T-helper 2 cell treated with Interferon-gamma antibody and Interleukin-4, amounts not matched to agents 5 μg/mL and 100 μg/mL, for 36 hours (primary cell): ENCODE measurements around the gene ANKRD37.

ENCODE experiments used
- DNase-seq: peaks from one replicate; pipeline ENCODE4 v3.0.0; 2021; ENCODE audit warnings: low spot score
- H3K27ac Mint-ChIP-seq: one replicate; pipeline ENCODE4 v1.8.0; 2021; ENCODE audit warnings: mild to moderate bottlenecking, mixed read lengths
- H3K27me3 Mint-ChIP-seq: one replicate; pipeline ENCODE4 v1.8.0; 2021; ENCODE audit warnings: low read depth, mixed read lengths
- H3K36me3 Mint-ChIP-seq: one replicate; pipeline ENCODE4 v1.8.0; 2021; ENCODE audit warnings: low read depth, mixed read lengths
- H3K4me1 Mint-ChIP-seq: one replicate; pipeline ENCODE4 v1.8.0; 2021; ENCODE audit warnings: low read depth, mixed read lengths
- H3K4me3 Mint-ChIP-seq: one replicate; pipeline ENCODE4 v1.8.0; 2022; ENCODE audit warnings: mild to moderate bottlenecking, moderate library complexity, mixed read lengths
- H3K9me3 Mint-ChIP-seq: one replicate; pipeline ENCODE4 v1.8.0; 2021; ENCODE audit warnings: mixed read lengths

The ANKRD37 gene

GRCh38 chr4:185390941-185391340, 5.7 kb upstream of the ANKRD37 start:
- peaks cover 4% of the 10 kb centered on the region for H3K36me3 Mint-ChIP-seq

GRCh38 chr4:185392156-185392555, 4.5 kb upstream of the ANKRD37 start:
- H3K36me3 Mint-ChIP-seq = peaks cover 5% of the 10 kb centered on the region
- no peaks in the 10 kb centered on the region for H3K9me3 Mint-ChIP-seq
- no peak overlapping the region for H3K27ac Mint-ChIP-seq
- H3K4me3 Mint-ChIP-seq = no peak overlapping the region
- H3K4me1 Mint-ChIP-seq = peaks cover 18% of the 10 kb centered on the region
- DNase-seq = no peak
- H3K27me3 Mint-ChIP-seq = no peaks in the 10 kb centered on the region

More at GRCh38 chr4:185390941-185391340, 5.7 kb upstream of the ANKRD37 start:
- H3K9me3 Mint-ChIP-seq = no peaks in the 10 kb centered on the region
- no peak for DNase-seq
- no peak overlapping the region for H3K27ac Mint-ChIP-seq
- peaks cover 18% of the 10 kb centered on the region for H3K4me1 Mint-ChIP-seq
- H3K4me3 Mint-ChIP-seq = no peak overlapping the region
- no peaks in the 10 kb centered on the region for H3K27me3 Mint-ChIP-seq

- Mint-ChIP-seq H3K4me3 (peak overlapping the region; percentile 90), H3K9me3 (no peaks in the 10 kb centered on the region), H3K36me3 (peaks cover 26% of the 10 kb centered on the region), H3K27ac (peak overlapping the region; percentile 96), H3K27me3 (no peaks in the 10 kb centered on the region), H3K4me1 (peaks cover 39% of the 10 kb centered on the region)
- peak; percentile 13 for DNase-seq
These were observed 1.9 kb upstream of the ANKRD37 start for GRCh38 chr4:185394568-185395237.

GRCh38 chr4:185395238-185395955, 1.2 kb upstream of the ANKRD37 start, which contains the start of gene LRP2BP:
Gene LRP2BP (minus strand): TSS chr4:185395924. CDS start chr4:185378186, 17,738 bp downstream.
- no peaks in the 10 kb centered on the region for H3K27me3 Mint-ChIP-seq
- peaks cover 32% of the 10 kb centered on the region for H3K36me3 Mint-ChIP-seq
- no peak for DNase-seq
- H3K27ac Mint-ChIP-seq = peak within 1 kb of the TSS; percentile 96
- H3K9me3 Mint-ChIP-seq = no peaks in the 10 kb centered on the region
- H3K4me3 Mint-ChIP-seq = peak within 1 kb of the TSS; percentile 90
- H3K4me1 Mint-ChIP-seq = peaks cover 39% of the 10 kb centered on the region

- DNase-seq = peak; percentile 99
- Mint-ChIP-seq H3K4me3 (peak overlapping the region; percentile 90), H3K4me1 (peaks cover 39% of the 10 kb centered on the region), H3K9me3 (no peaks in the 10 kb centered on the region), H3K27me3 (no peaks in the 10 kb centered on the region), H3K27ac (peak overlapping the region; percentile 96), H3K36me3 (peaks cover 36% of the 10 kb centered on the region)
These were observed 501 bp upstream of the ANKRD37 start for GRCh38 chr4:185395956-185396723.

GRCh38 chr4:185398618-185399017, 2.0 kb downstream of the ANKRD37 start:
- Mint-ChIP-seq H3K27ac (no peak overlapping the region), H3K9me3 (no peaks in the 10 kb centered on the region)

GRCh38 chr4:185399466-185399865, 2.8 kb downstream of the ANKRD37 start:
- Mint-ChIP-seq H3K27ac (no peak overlapping the region), H3K27me3 (no peaks in the 10 kb centered on the region), H3K4me1 (peaks cover 34% of the 10 kb centered on the region), H3K4me3 (peak overlapping the region; percentile 87), H3K9me3 (no peaks in the 10 kb centered on the region), H3K36me3 (peaks cover 43% of the 10 kb centered on the region)
- DNase-seq = no peak

More at GRCh38 chr4:185398618-185399017, 2.0 kb downstream of the ANKRD37 start:
- no peak for DNase-seq
- peaks cover 42% of the 10 kb centered on the region for H3K36me3 Mint-ChIP-seq
- H3K27me3 Mint-ChIP-seq = no peaks in the 10 kb centered on the region
- H3K4me1 Mint-ChIP-seq = peaks cover 37% of the 10 kb centered on the region
- peak overlapping the region; percentile 87 for H3K4me3 Mint-ChIP-seq

GRCh38 chr4:185404031-185404430, 7.4 kb downstream of the ANKRD37 start:
- H3K4me1 Mint-ChIP-seq = peaks cover 8% of the 10 kb centered on the region
- H3K9me3 Mint-ChIP-seq = no peaks in the 10 kb centered on the region
- no peaks in the 10 kb centered on the region for H3K27me3 Mint-ChIP-seq
- no peak for DNase-seq
- no peak overlapping the region for H3K27ac Mint-ChIP-seq
- peaks cover 42% of the 10 kb centered on the region for H3K36me3 Mint-ChIP-seq
- H3K4me3 Mint-ChIP-seq = no peak overlapping the region

- no peaks in the 10 kb centered on the region for H3K27me3 Mint-ChIP-seq
- H3K27ac Mint-ChIP-seq = no peak overlapping the region
- no peak overlapping the region for H3K4me3 Mint-ChIP-seq
- peaks cover 37% of the 10 kb centered on the region for H3K36me3 Mint-ChIP-seq
- DNase-seq = no peak
- peaks cover 1% of the 10 kb centered on the region for H3K4me1 Mint-ChIP-seq
- no peaks in the 10 kb centered on the region for H3K9me3 Mint-ChIP-seq
These were observed 8.8 kb downstream of the ANKRD37 start for GRCh38 chr4:185405296-185405999.

- H3K4me1 Mint-ChIP-seq = peaks cover 1% of the 10 kb centered on the region
- DNase-seq = no peak
- H3K4me3 Mint-ChIP-seq = no peak overlapping the region
- no peaks in the 10 kb centered on the region for H3K27me3 Mint-ChIP-seq
- peaks cover 32% of the 10 kb centered on the region for H3K36me3 Mint-ChIP-seq
- no peak overlapping the region for H3K27ac Mint-ChIP-seq
- no peaks in the 10 kb centered on the region for H3K9me3 Mint-ChIP-seq
These were observed 11.8 kb downstream of the ANKRD37 start for GRCh38 chr4:185408432-185408831.

GRCh38 chr4:185411849-185412248, 15.2 kb downstream of the ANKRD37 start:
- Mint-ChIP-seq H3K36me3 (peaks cover 32% of the 10 kb centered on the region), H3K9me3 (no peaks in the 10 kb centered on the region), H3K27me3 (no peaks in the 10 kb centered on the region), H3K4me3 (no peak overlapping the region), H3K4me1 (no peaks in the 10 kb centered on the region), H3K27ac (no peak overlapping the region)
- DNase-seq = no peak

GRCh38 chr4:185412412-185412811, 15.8 kb downstream of the ANKRD37 start:
- H3K27me3 Mint-ChIP-seq = no peaks in the 10 kb centered on the region
- no peak overlapping the region for H3K27ac Mint-ChIP-seq
- H3K36me3 Mint-ChIP-seq = peaks cover 36% of the 10 kb centered on the region
- no peak for DNase-seq
- H3K4me1 Mint-ChIP-seq = no peaks in the 10 kb centered on the region
- no peaks in the 10 kb centered on the region for H3K9me3 Mint-ChIP-seq
- no peak overlapping the region for H3K4me3 Mint-ChIP-seq

GRCh38 chr4:185416955-185417354, 20.3 kb downstream of the ANKRD37 start:
- no peaks in the 10 kb centered on the region for H3K9me3 Mint-ChIP-seq
- H3K4me3 Mint-ChIP-seq = no peak overlapping the region
- no peak overlapping the region for H3K27ac Mint-ChIP-seq
- peaks cover 37% of the 10 kb centered on the region for H3K36me3 Mint-ChIP-seq
- H3K4me1 Mint-ChIP-seq = peaks cover 3% of the 10 kb centered on the region
- no peaks in the 10 kb centered on the region for H3K27me3 Mint-ChIP-seq
- no peak for DNase-seq
